Activated CD8-positive, alpha-beta memory T cell treated with anti-CD3 and anti-CD28 coated beads, Interleukin-2, amount 10 ng/mL, durations not matched to agents 7 days and 5 days (primary cell): ENCODE measurements around the gene MSMB. TPM values are rescaled to one million over a fixed set of nuclear protein-coding genes. Genes with fewer than 3 reads are reported as not detected.
A peak's percentile ranks its signal among the peaks of the same experiment; 100 is the strongest.
"Not testable (repeated sequence)": the region's sequence is repeated elsewhere in the genome, so short reads cannot be mapped to it uniquely, and the experiment has no call there.

Experiments
- ATAC-seq: fragments of 150-1000 bp; cut with Tn5 transposase; one replicate; pipeline ENCODE4 v1.10.0; 2021; ENCODE audit warnings: moderate library complexity
- CTCF ChIA-PET: fragments of 350-600 bp; sonication (Branson Sonifier 250); formaldehyde crosslinking; loops from one replicate; lab custom pipeline; 2021; ENCODE audit warnings: antibody characterized with exemption; lab: Charles Lee
- DNase-seq: peaks from one replicate; pipeline ENCODE4 v3.0.0-alpha.2; 2020
- H3K27ac Mint-ChIP-seq: one replicate; pipeline ENCODE4 v1.8.0; 2021; ENCODE audit warnings: mild to moderate bottlenecking, mixed read lengths
- H3K27me3 Mint-ChIP-seq: one replicate; pipeline ENCODE4 v1.8.0; 2021; ENCODE audit warnings: mixed read lengths
- H3K36me3 Mint-ChIP-seq: one replicate; pipeline ENCODE4 v1.8.0; 2021; ENCODE audit warnings: mild to moderate bottlenecking, mixed read lengths
- H3K4me1 Mint-ChIP-seq: one replicate; pipeline ENCODE4 v1.8.0; 2021; ENCODE audit warnings: mixed read lengths
- H3K4me3 Mint-ChIP-seq: one replicate; pipeline ENCODE4 v1.8.0; 2021; ENCODE audit warnings: mild to moderate bottlenecking, moderate library complexity, mixed read lengths
- H3K9me3 Mint-ChIP-seq: one replicate; pipeline ENCODE4 v1.8.0; 2022; ENCODE audit warnings: low read depth, mixed read lengths
- total RNA-seq, 2 experiments: library from RNA; stranded (reverse); gene quantifications; one replicate each; pipeline ENCODE4 v1.2.3, GENCODE V29; 2021

The MSMB gene, protein sequence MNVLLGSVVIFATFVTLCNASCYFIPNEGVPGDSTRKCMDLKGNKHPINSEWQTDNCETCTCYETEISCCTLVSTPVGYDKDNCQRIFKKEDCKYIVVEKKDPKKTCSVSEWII
- total RNA-seq, result not detected

- Mint-ChIP-seq H3K4me3 (no peak within 1 kb of the TSS), H3K4me1 (no peaks in the 10 kb centered on the region), H3K27ac (no peak within 1 kb of the TSS), H3K9me3 (no peaks in the 10 kb centered on the region), H3K36me3 (no peaks in the 10 kb centered on the region), H3K27me3 (peaks cover 5% of the 10 kb centered on the region)
- DNase-seq, result no peak
- CTCF ChIA-PET, result no interaction called here
- no peak for ATAC-seq
These were observed at the start of gene MSMB for GRCh38 chr10:46046261-46046660. TSS of gene MSMB (minus strand) at chr10:46046269. CDS start at chr10:46046237, 32 bp downstream.

- CTCF ChIA-PET, result interaction anchor here (0.7 kb wide), 1 partner anchor 845 kb away, joined by 3 read pairs; no protein-coding TSS in a partner anchor
- H3K4me1 Mint-ChIP-seq, result peaks cover 41% of the 10 kb centered on the region
- no peaks in the 10 kb centered on the region for H3K36me3 Mint-ChIP-seq
- ATAC-seq (no peak), DNase-seq (no peak)
- no peaks in the 10 kb centered on the region for H3K9me3 Mint-ChIP-seq
- H3K27ac Mint-ChIP-seq, result no peak overlapping the region
- H3K4me3 Mint-ChIP-seq, result no peak overlapping the region
- no peaks in the 10 kb centered on the region for H3K27me3 Mint-ChIP-seq
These were observed 49.1 kb upstream of the MSMB start for GRCh38 chr10:46094931-46095750.

DNA sequence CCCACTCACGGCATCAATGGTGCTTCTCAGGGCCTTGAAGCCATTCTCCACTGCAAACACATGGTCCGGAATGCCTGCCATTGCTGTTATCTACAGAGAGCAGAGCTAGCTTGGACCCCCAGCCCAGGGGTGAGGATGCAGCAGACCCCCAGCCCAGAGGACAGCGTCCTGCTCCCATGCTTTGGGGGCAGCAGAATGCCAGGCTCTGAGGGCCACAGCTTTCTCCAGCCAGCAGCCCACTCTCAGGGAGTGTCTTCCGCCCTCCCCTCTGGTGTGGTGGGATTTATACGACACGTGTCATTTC lies 48.1 kb upstream of the MSMB start:
- no peak for DNase-seq
- Mint-ChIP-seq H3K27me3 (no peaks in the 10 kb centered on the region), H3K27ac (no peak overlapping the region), H3K4me1 (peaks cover 41% of the 10 kb centered on the region), H3K36me3 (no peaks in the 10 kb centered on the region), H3K4me3 (no peak overlapping the region), H3K9me3 (no peaks in the 10 kb centered on the region)
- no peak for ATAC-seq
- CTCF ChIA-PET, result no interaction called here

GRCh38 chr10:46093316-46094196 lies 47.5 kb upstream of the MSMB start:
- DNase-seq, H3K9me3 Mint-ChIP-seq, H3K4me3 Mint-ChIP-seq, CTCF ChIA-PET, H3K27me3 Mint-ChIP-seq, ATAC-seq, H3K27ac Mint-ChIP-seq, H3K36me3 Mint-ChIP-seq: not testable (repeated sequence)
- H3K4me1 Mint-ChIP-seq, result peaks cover 44% of the 10 kb centered on the region

DNA sequence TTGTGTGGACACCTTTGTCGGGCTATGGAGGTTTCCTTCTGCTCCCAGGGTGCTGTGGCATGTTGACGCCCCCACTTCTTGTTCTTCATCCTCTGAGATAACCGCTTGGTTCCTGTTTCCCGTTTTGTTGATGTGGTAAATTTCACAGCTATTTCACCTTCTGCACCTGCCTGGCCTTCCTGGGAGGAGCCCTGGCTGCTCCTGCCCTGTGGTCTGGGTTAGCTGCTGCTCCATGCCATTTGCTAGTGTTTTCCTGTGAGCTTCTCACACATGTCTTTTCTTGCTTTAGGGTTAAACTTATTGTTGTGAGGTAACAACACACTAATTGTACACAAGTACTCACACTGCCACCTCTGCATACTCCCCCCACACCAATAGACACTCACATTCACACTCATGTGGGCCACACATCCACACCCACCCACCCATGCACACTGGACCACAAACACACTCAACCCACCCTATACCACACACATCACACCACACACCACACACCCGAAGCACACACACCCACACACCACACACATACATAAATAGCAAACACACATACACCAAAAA lies 46.5 kb upstream of the MSMB start:
- Mint-ChIP-seq H3K27me3 (no peaks in the 10 kb centered on the region), H3K36me3 (no peaks in the 10 kb centered on the region), H3K27ac (no peak overlapping the region), H3K4me3 (no peak overlapping the region), H3K9me3 (no peaks in the 10 kb centered on the region), H3K4me1 (peaks cover 42% of the 10 kb centered on the region)
- ATAC-seq (peak; percentile 31), DNase-seq (peak; percentile 51)
- CTCF ChIA-PET, result no interaction called here

GRCh38 chr10:46091828-46092523 lies 45.9 kb upstream of the MSMB start:
- peaks cover 35% of the 10 kb centered on the region for H3K4me1 Mint-ChIP-seq
- peak; percentile 22 for ATAC-seq
- H3K9me3 Mint-ChIP-seq, result no peaks in the 10 kb centered on the region
- H3K36me3 Mint-ChIP-seq, result no peaks in the 10 kb centered on the region
- H3K27ac Mint-ChIP-seq, result peak overlapping the region; percentile 41
- DNase-seq, result no peak
- no peak overlapping the region for H3K4me3 Mint-ChIP-seq
- H3K27me3 Mint-ChIP-seq, result no peaks in the 10 kb centered on the region
- CTCF ChIA-PET, result no interaction called here

- H3K27ac Mint-ChIP-seq, result peak overlapping the region; percentile 41
- ATAC-seq (peak; percentile 22), DNase-seq (no peak)
- CTCF ChIA-PET, result no interaction called here
- H3K4me3 Mint-ChIP-seq, result no peak overlapping the region
- H3K4me1 Mint-ChIP-seq, result peaks cover 28% of the 10 kb centered on the region
- no peaks in the 10 kb centered on the region for H3K9me3 Mint-ChIP-seq
- H3K27me3 Mint-ChIP-seq, result no peaks in the 10 kb centered on the region
- H3K36me3 Mint-ChIP-seq, result no peaks in the 10 kb centered on the region
These were observed 45.2 kb upstream of the MSMB start for GRCh38 chr10:46091080-46091827.

GRCh38 chr10:46090258-46090812 lies 44.3 kb upstream of the MSMB start:
- Mint-ChIP-seq H3K36me3 (no peaks in the 10 kb centered on the region), H3K27me3 (no peaks in the 10 kb centered on the region), H3K4me1 (peaks cover 24% of the 10 kb centered on the region), H3K9me3 (no peaks in the 10 kb centered on the region), H3K4me3 (no peak overlapping the region), H3K27ac (peak overlapping the region; percentile 42)
- ATAC-seq, result no peak
- DNase-seq, result no peak
- CTCF ChIA-PET, result interaction anchor here (1.3 kb wide), 1 partner anchor 13 kb away, joined by 4 read pairs; no protein-coding TSS in a partner anchor

- peaks cover 17% of the 10 kb centered on the region for H3K4me1 Mint-ChIP-seq
- H3K27me3 Mint-ChIP-seq, H3K36me3 Mint-ChIP-seq, ATAC-seq, CTCF ChIA-PET, H3K9me3 Mint-ChIP-seq, H3K4me3 Mint-ChIP-seq, H3K27ac Mint-ChIP-seq, DNase-seq: not testable (repeated sequence)
These were observed 41.3 kb upstream of the MSMB start for GRCh38 chr10:46087381-46087780.

GRCh38 chr10:46084321-46085165 lies 38.5 kb upstream of the MSMB start:
- Mint-ChIP-seq H3K27me3 (peaks cover 9% of the 10 kb centered on the region), H3K4me3 (no peak overlapping the region), H3K4me1 (peaks cover 3% of the 10 kb centered on the region), H3K9me3 (no peaks in the 10 kb centered on the region), H3K27ac (no peak overlapping the region), H3K36me3 (no peaks in the 10 kb centered on the region)
- ATAC-seq (no peak), DNase-seq (no peak)
- CTCF ChIA-PET, result no interaction called here

- no peak for DNase-seq
- Mint-ChIP-seq H3K4me1 (peaks cover 7% of the 10 kb centered on the region), H3K9me3 (no peaks in the 10 kb centered on the region), H3K36me3 (no peaks in the 10 kb centered on the region), H3K27ac (no peak overlapping the region), H3K4me3 (no peak overlapping the region), H3K27me3 (peaks cover 9% of the 10 kb centered on the region)
- CTCF ChIA-PET, result no interaction called here
- ATAC-seq, result no peak
These were observed 34.8 kb upstream of the MSMB start for GRCh38 chr10:46080886-46081285.
